NCI-H446 treated with DMSO at 0.1 percent for 48 hours (cell line): ENCODE data around the gene CSNK1G3.
A peak's percentile ranks its signal among the peaks of the same experiment; 100 is the strongest.
"Not testable (repeated sequence)": the region's sequence is repeated elsewhere in the genome, so short reads cannot be mapped to it uniquely, and the experiment has no call there.

ENCODE experiments used
- DNase-seq: peaks from one replicate; lab custom pipeline; 2025; lab: John Stamatoyannopoulos, UW

Gene CSNK1G3

GRCh38 chr5:123511648-123512605, at the start of gene CSNK1G3:
CSNK1G3 (plus strand) TSS chr5:123512177; CDS start chr5:123545664, 33,487 bp downstream.
- peak; percentile 97 for DNase-seq

DNA sequence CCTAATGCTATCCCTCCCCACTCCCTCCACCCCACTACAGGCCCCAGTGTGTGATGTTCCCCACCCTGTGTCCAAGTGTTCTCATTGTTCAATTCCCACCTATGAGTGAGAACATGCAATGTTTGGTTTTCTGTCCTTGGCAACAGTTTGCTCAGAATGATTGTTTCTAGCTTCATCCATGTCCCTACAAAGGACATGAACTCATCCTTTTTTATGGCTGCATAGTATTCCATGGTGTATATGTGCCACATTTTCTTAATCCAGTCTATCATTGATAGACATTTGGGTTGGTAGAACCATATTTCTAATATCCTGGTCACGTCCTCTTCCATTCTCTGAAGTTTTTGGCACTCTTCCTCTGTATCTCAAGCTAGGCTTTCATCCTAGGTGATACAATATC, 45.1 kb upstream of the CSNK1G3 start:
- DNase-seq, result not testable (repeated sequence)

DNA sequence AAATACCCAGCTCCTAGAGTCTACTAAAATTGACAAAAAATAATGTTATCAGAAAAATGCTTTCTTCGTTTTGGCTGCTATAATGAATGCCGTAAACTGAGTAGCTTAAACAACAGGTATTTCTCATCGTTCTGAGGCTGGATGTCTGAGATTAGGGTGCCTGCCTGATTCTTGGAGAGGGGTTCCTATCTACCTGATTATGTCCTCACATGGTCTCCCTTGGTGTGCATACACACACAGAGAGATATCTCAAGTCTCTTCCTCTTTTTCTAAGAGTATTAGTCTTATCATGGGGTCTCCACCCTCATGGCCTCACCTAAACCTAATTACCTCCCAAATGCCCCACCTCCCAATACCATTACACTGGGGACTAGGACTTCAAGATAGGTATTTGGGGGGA, 40.6 kb upstream of the CSNK1G3 start:
- DNase-seq, result no peak

DNA sequence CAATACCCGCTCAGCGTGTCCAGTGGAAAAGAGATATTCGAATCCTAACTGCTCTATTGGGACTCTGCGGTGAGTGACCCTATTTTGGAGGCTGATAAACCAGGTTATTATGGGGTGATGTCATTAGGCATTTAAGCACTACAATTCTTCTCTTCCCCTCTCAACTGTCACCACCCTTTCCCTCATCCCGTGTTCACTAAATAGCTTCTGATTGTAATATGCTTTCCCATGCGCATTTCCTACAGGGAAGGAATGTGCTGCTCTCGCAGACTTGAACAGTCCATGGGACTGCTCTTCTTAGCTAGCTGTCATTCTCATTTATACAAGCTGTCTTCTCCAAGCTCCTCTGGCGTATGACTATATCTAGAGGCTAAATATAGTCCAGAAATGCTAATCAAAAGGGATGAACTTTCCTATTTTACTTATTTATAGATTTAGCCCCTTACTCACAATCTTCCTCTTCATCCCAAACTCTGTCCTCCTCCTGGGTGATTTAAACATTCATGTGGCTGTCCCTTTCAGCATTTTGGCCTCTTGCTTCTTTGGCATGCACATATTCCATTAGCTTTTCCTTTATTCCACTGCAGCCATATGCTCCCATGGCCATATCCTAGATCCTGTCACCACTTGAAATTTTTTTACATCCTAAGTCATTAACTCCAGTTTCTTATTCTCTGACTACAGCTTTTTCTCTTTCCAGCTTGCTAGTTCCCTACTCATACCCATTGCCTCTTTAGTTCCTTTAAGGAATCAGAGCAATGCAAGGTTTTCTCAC, 39.6 kb upstream of the CSNK1G3 start:
- DNase-seq, result no peak

GRCh38 chr5:123474228-123474627, 37.7 kb upstream of the CSNK1G3 start:
- peak; percentile 95 for DNase-seq

- no peak for DNase-seq
Measured at GRCh38 chr5:123476731-123477130, 35.2 kb upstream of the CSNK1G3 start.

DNA sequence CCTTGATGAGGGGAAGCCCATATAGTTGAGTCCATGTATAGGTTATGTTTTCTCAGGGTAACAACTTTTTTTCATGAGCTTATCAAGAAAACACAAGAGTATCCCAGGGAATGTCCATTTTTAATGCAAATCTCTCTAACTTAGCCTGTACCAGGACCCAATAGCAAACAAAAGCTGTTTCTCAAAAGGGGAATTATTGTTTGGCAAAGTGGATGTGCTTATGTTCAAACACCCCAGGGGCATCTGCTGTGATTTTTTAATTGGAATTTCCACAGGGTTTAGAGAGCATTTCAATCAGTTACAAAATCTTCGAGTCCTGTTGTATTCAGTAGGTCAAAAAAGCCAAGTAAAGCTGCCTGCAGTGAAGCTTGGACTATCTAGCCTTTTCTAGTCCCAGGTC, 33.4 kb upstream of the CSNK1G3 start:
- no peak for DNase-seq

- DNase-seq, result no peak
Measured at GRCh38 chr5:123482258-123482657, 29.7 kb upstream of the CSNK1G3 start.

DNA sequence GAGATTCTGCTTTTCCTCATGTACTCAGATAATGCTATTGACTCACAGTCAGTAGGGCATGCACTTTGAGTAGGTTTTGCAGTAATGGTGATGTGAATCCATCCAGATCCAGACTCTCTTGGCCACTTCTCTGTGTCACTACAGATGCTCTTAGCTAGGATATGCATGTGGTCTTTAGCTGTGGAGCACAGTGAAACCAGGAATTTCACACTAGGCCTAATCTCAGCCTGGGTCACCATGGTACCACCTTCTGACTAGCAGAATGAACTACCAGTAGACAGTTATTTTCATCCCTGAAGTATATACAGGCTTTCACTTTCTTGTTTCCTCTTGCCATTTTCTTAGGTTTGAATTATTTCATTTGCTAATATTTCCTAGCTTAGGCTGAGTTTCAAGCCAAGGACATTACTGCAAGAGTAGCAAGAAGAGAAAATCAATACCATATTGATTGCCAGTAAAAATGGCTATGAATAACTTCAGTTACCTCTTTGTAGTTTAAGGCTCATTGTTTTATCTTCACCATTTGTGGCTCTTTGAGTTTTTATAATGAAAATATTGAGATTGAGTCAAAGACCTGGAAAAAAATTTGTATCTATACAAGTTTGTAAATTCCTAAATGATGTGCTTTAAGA, 28.4 kb upstream of the CSNK1G3 start:
- no peak for DNase-seq

DNA sequence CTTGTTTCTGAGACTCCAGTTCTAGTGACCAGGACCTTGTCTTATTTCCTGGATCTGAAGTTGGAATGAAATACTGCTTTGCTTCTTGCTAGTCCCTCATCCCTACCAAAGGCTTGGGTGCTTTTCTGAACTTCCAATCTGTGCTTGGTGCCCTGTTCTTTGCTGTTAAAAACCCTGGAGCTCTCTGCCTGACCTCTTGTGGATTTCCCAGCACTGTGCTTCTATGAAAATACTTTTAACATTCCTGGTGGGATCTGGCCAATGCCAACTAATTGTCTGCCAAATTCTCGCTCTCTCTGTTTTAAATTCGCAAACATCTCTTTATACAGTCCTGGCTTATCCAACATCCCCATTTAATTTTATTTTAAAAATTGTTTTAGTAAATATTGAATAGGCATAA, 26.7 kb upstream of the CSNK1G3 start:
- DNase-seq, result no peak

DNA sequence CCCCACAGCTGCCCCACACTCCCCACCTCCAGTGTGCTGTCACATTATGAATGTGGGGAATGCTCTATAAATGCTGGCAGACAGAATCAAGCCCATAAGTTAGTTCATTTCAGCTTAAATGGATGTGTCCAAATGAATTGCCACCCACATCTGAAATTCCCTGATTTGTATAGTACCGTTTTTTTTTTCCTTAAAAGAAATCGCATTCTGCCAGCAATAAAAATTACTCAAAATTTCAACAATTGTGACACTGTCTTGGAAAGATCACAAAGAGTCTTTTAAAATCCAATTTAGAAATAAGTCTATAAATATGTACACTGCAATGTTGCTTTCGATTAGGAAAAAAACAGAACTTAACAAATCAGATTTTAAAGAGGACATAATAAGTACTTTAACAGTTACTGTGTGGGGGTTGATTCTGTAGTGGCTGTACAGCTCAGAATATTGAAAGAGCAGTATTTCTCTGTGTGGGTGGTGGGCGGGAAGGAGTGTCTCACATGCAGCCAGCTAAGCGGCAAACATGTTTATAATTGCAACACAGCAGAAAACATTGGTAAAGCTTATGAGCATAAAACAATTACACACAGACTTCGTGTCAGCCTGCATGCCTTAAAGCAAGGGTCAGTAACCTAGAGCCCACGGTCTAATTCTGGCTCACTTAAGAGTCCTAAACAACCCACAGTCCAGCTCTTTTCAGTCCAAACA, 24.9 kb upstream of the CSNK1G3 start:
- DNase-seq, result no peak

DNA sequence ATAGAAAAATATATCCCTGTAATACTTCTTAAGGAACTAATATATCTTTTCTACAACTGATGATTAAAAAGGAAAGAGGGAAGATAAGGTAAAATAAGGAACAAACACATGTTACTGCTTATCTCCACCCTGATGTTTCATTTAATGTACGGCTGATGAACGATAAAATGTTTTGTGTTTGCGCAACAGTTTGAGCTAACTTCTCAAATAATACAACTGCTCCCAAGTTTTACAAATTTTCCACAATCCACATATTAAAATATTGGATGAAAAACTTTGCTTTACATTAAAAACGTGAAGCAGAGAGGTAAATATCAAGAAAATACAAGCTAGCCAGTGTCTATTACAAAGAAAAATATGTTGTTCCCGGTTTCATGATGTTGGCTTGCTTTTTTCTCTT, 21.0 kb upstream of the CSNK1G3 start:
- DNase-seq, result no peak

DNA sequence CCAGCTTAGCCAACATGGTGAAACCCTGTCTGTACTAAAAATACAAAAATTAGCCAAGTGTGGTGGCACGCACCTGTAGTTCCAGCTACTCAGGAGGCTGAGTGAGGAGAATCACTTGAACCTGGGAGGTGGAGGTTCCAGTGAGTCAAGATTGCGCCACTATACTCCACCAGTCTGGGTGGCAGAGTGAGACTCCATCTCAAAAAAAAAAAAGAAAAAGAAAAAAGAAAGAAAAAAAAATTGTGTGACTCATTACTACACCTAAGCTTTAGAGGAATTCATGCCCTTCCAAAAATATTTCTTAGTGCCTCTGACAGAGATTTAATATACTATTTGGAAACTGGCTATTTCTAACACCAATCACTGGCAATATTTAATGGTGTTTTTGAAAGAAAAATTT, 16.8 kb upstream of the CSNK1G3 start:
- DNase-seq, result not testable (repeated sequence)

- DNase-seq, result peak; percentile 71
Measured at GRCh38 chr5:123496892-123497291, 15.1 kb upstream of the CSNK1G3 start.

DNA sequence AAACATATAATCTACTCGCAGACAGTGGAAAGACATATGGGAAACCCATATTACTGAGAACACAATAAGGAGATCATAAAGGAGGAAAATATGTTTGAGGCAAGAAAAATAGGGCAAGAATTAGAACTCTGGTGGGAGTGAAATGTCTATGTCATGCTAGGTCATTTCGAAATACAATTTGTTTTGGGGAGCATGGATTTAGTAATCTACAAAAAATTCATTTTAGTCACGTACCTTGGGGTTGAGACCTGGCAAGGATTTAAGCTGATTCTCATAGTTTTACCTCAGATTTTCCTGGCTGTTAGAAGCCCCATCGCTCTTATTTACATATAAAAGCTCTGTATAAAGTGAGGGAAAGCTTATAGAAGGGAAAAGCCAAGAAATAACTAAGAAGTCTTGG, 11.5 kb upstream of the CSNK1G3 start:
- no peak for DNase-seq

GRCh38 chr5:123502120-123502519, 9.9 kb upstream of the CSNK1G3 start:
- no peak for DNase-seq

GRCh38 chr5:123503299-123503698, 8.7 kb upstream of the CSNK1G3 start:
- DNase-seq, result no peak

- DNase-seq, result no peak
Measured at GRCh38 chr5:123505633-123506032, 6.3 kb upstream of the CSNK1G3 start.

DNA sequence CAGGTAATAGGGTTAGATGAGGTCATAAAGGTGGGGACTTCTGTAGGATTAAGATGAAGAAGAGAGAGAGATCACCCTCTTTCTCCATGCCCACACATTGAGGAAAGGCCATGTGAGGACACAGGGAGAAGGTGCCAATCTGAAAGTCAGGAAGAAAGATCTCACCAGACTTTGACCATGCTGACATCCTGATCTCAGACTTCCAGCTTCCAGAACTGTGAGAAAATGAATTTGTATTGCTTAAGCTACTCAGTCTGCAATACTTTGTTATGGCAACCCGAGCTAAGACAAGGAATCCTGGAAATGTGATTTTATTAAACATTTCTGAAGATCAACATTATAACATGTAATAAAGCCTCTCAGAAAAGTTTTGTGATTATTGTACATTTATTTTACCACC, 3.5 kb upstream of the CSNK1G3 start:
- DNase-seq, result no peak

GRCh38 chr5:123511290-123511647, 708 bp upstream of the CSNK1G3 start:
- no peak for DNase-seq

DNA sequence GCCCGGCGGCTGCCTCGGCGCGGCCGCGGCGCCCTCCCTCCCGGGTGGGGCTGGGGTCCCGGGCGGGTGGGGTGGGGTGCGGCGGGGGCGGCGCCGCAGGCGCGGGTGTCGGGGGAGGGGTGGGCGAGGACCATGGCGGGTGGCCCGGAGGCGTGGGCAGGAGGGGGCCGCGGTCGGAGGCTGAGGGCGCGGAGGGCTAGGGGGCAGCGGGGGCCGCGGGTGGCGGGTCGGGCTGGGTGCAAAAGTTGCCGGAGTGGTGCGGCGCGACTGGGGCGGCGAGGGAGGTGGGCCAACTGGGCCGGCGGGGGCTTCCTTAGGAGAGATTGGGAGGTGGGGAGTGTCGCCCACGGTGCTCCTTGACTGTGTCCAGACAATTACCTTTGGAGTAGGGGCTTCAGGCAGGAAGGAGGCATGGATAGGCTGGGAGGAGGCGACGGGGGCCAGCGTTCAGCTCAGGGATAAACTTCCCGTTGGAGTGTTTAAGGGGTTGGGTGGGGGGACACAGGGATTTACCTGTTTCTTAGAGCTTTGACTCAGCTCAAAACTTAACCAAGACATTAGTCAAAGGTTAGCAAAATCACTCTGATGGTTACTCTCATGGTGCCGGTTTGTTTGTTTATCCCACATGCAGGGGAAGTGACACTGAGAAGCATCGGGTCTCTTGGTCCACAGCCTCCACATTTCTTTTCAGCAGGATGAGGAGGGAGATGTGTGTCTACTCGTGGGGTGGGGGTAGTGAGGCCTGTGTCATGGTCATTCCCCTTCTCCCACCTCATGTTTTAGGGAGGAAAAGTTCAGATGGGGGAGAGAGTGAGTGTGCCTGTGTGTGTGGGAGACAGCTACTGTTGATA, 859 bp downstream of the CSNK1G3 start:
- DNase-seq, result no peak
